Stimulated activated CD4-positive, alpha-beta T cell treated with anti-CD3 and anti-CD28 coated beads, Interleukin-4, amount 100 ng/mL, for 4 hours (primary cell): ENCODE results near the gene STARD3NL.
"Not testable (repeated sequence)": the region's sequence is repeated elsewhere in the genome, so short reads cannot be mapped to it uniquely, and the experiment has no call there.

Source experiments
- DNase-seq, 2 experiments: peaks; one replicate each; pipeline ENCODE4 v3.0.0-alpha.2; 2020

Gene STARD3NL

DNA sequence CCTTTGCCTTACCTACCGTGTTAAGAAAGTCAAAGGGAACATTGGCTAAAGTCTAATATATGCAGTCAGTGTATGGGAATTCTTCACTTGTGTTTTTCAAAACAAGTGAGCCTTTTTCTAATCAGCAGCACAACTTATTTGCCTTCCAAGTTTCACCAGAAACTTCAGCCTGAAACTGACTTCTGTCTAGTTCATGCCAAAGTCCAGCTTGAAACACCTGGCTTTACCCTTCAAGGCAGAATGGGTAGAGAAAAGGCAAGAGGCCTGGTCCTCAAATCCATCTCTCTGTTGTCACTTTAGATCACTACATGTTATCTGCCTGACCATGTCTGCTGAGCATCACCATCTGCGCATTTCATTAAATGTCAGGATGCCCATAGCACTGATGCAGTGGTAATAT is 92.4 kb downstream of the STARD3NL start:
- not testable (repeated sequence) for DNase-seq

DNA sequence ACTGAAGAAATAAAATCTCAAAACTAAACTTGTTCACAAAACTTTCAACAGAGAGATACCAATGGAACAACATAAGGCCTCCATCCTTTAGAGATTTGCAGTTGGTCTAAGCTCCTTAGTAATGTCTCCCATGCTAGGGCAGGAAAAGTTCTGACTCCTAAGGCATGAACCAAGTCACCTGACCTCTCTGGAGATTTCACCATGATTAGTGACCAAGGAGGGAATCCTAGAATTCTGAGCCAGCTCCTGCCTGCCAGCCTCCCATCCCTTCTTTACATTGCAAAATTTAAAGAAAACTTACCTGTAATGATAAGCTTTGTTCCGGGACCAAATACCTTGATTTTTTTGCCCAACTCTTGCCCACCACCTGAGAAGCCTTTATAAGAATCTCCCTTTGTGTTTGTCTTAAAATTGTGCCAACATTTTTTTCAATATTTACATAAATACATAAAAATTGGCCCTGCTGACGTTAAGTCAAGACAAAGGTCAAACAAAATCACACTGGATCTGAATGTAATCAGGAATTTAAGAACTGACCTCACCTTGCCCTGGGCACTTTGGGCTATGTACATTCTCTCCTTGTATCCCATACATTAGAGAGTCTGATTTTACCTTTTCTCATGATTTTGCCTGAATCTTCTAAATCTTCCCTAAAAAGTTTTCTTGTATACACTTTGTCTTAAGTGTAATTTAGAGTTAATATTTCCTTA is 95.4 kb downstream of the STARD3NL start, which contains the start of gene TARP:
Gene TARP (minus strand): TSS at position 351 of the 710 bp plus-strand sequence.
- no peak for DNase-seq

DNA sequence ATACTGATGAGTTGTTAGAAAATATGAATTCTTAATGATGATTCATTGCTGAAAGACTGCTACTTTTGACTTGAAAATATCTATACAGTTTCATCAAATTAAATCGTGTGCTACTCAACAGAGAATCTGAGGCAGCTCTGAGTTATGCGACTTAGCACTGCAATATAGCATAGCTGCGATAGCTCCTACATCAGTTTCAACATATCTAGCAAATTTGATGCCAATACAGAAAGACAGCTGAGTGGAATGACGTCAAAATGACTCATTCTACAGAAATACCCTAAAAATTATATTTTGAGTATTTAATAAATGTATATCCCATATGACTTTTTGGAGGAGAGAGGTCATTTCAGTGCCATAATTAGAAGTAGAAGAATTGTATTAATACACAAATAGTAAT is 96.4 kb downstream of the STARD3NL start:
- DNase-seq = no peak

- DNase-seq = no peak
These were observed 97.0 kb downstream of the STARD3NL start for GRCh38 chr7:38274927-38275620.

DNA sequence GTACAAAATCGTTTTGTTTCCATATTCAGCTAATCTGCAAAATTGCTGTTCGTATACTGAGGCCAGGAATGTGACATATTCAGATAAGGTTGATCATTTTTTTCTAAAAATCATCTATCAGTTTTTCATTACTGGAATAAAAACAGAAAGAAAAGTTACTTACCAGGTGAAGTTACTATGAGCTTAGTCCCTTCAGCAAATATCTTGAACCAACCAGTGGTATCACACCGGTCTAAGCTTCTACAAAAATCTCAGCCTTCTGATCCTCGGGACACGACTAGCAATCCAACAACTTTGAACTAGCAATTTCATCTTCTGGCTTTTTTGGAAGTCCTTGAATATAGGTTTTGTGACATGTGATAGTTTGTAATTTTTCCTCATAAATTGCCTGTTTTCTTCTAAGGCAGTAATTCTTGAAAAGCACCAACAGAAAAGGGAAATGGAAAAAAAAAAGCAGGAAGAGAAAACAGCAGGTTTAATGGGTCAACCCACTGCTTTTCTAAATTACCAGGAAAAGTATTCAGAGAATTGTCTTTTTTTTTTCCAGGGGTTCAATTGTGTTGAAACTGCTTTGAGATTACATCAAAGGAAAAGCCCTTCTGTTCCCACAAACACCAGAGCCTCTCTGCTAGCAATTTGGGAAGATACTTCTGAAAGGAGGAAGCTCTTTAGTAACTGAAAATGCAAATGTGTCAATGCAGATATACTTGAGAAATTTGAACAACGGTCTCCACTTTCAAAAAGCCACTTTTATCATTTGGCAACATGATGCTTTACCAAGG is 98.2 kb downstream of the STARD3NL start:
- DNase-seq = no peak

DNA sequence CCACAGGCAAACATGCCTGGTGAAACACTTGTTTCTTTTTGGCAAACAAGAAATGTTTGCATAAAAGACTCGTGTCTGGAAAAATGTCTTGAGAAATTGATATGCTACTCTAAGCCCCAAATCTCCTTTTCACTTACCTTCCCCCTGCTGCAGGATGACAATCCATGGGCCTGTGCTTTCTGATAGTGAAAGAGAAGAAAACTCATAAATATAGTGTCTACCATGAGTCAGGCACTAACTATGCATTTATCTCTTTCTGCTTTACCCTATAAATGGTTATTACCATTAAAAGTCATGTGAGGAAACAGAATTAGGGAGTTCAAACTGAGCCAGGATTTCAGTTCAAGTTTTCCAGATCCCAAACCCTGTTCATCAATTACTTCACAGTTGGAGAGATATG is 102.0 kb downstream of the STARD3NL start:
- DNase-seq = no peak
